Skeletal muscle tissue (tissue), 4 donors: Measurements from ENCODE around the gene UMAD1. TPM values are rescaled to one million over a fixed set of nuclear protein-coding genes. Genes with fewer than 3 reads are reported as not detected.
"Not testable (repeated sequence)": the region's sequence is repeated elsewhere in the genome, so short reads cannot be mapped to it uniquely, and the experiment has no call there.

Source experiments
- H3K27ac ChIP-seq: one replicate; pipeline ENCODE4 v1.7.0; 2013; ENCODE audit warnings: mild to moderate bottlenecking, low read depth, low read length, inconsistent platforms
- H3K27me3 ChIP-seq, 3 donors: one replicate each; pipeline ENCODE4 v1.7.0; 2013; ENCODE audit warnings: low read length in 3 of 3; ENCODE audit not compliant: control insufficient read depth in 3 of 3, insufficient read depth in 3 of 3
- H3K36me3 ChIP-seq, 3 donors: one replicate each; pipeline ENCODE4 v1.7.0; 2013; ENCODE audit warnings: low read length in 3 of 3; ENCODE audit not compliant: control insufficient read depth in 3 of 3, insufficient read depth in 3 of 3
- H3K4me1 ChIP-seq, 3 donors: one replicate each; pipeline ENCODE4 v1.7.0; 2013; ENCODE audit warnings: low read length in 3 of 3, mild to moderate bottlenecking in 3 of 3; ENCODE audit not compliant: control insufficient read depth in 3 of 3, insufficient read depth in 3 of 3
- H3K4me3 ChIP-seq, 3 donors: one replicate each; pipeline ENCODE4 v1.7.0; 2013; ENCODE audit warnings: low read length in 3 of 3
- H3K9ac ChIP-seq, 3 donors: one replicate each; pipeline ENCODE4 v1.7.0; 2013; ENCODE audit warnings: low read length in 3 of 3, mild to moderate bottlenecking in 3 of 3, moderate library complexity in 2 of 3, low read depth in 1 of 3
- H3K9me3 ChIP-seq, 3 donors: one replicate each; pipeline ENCODE4 v1.7.0; 2013; ENCODE audit warnings: low read length in 3 of 3; ENCODE audit not compliant: control insufficient read depth in 3 of 3
- total RNA-seq: library from RNA; depleted of rRNA; stranded (reverse); fragments of >200 nt; gene quantifications from one replicate; pipeline ENCODE4 v1.2.3, GENCODE V29; 2014
- donor health status: Osteomylitis.

Gene UMAD1
- total RNA-seq, 1 donor from 2014 or later, result 5.2 TPM

DNA sequence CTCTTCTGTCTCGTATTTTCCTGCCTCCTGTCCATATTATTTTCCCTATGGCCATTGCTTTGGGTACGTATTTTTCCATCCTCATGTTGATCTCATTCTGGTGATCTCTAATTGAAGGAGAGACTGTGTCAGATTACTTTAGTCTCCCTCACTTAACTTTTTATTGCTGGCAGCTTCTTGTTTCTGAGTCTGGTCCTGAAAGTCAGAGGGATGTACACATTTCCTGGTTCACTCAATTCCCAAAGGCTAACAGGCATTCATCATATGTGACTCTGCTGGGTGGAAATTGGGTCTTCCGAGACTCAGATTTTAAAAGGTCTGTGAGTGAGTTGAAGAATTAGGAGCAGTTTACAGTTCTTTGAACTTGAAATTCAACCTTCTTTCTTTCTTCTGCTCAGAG, 10.9 kb downstream of the UMAD1 start:
- H3K9ac ChIP-seq, result no peak overlapping the region
- H3K27me3 ChIP-seq, result no peaks in the 10 kb centered on the region
- no peak overlapping the region for H3K4me3 ChIP-seq
- H3K4me1 ChIP-seq, result peaks cover 0 to 2% (median 0%) of the 10 kb centered on the region in 3 donors
- no peaks in the 10 kb centered on the region for H3K36me3 ChIP-seq
- H3K27ac ChIP-seq, result no peak overlapping the region
- H3K9me3 ChIP-seq, result no peaks in the 10 kb centered on the region

- no peak overlapping the region for H3K9ac ChIP-seq
- no peak overlapping the region for H3K4me3 ChIP-seq
- no peaks in the 10 kb centered on the region for H3K9me3 ChIP-seq
- H3K36me3 ChIP-seq, result no peaks in the 10 kb centered on the region
- no peaks in the 10 kb centered on the region for H3K27me3 ChIP-seq
- peaks cover 0 to 2% (median 0%) of the 10 kb centered on the region in 3 donors for H3K4me1 ChIP-seq
- H3K27ac ChIP-seq, result no peak overlapping the region
These were observed 12.4 kb downstream of the UMAD1 start for GRCh38 chr7:7652798-7653540.

- Histone ChIP-seq H3K27me3 (no peaks in the 10 kb centered on the region), H3K9ac (no peak overlapping the region), H3K4me3 (no peak overlapping the region), H3K4me1 (peaks cover 0 to 2% (median 0%) of the 10 kb centered on the region in 3 donors), H3K36me3 (no peaks in the 10 kb centered on the region), H3K27ac (no peak overlapping the region), H3K9me3 (no peaks in the 10 kb centered on the region)
These were observed 13.1 kb downstream of the UMAD1 start for GRCh38 chr7:7653593-7654187.

- H3K4me1 ChIP-seq, result peaks cover 0 to 2% (median 0%) of the 10 kb centered on the region in 3 donors
- H3K27me3 ChIP-seq, result no peaks in the 10 kb centered on the region
- no peak overlapping the region for H3K27ac ChIP-seq
- H3K9me3 ChIP-seq, result no peaks in the 10 kb centered on the region
- no peak overlapping the region for H3K9ac ChIP-seq
- no peaks in the 10 kb centered on the region for H3K36me3 ChIP-seq
- H3K4me3 ChIP-seq, result no peak overlapping the region
These were observed 14.6 kb downstream of the UMAD1 start for GRCh38 chr7:7654964-7655715.

DNA sequence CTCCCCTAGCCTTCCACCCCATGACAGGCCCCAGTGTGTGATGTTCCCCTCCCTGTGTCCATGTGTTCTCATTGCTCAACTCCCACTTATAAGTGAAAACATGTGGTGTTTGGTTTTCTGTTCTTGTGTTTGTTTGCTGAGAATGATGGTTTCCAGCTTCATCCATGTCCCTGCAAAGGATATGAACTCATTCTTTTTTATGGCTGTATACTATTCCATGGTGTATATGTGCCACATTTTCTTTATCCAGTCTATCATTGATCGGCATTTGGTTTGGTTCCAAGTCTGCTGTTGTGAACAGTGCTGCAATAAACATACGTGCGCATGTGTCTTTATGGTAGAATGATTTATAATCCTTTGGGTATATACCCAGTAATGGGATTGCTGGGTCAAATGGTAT, 15.9 kb downstream of the UMAD1 start:
- not testable (repeated sequence) for H3K4me1 ChIP-seq, H3K9me3 ChIP-seq, H3K27me3 ChIP-seq, H3K36me3 ChIP-seq, H3K9ac ChIP-seq, H3K27ac ChIP-seq, H3K4me3 ChIP-seq

DNA sequence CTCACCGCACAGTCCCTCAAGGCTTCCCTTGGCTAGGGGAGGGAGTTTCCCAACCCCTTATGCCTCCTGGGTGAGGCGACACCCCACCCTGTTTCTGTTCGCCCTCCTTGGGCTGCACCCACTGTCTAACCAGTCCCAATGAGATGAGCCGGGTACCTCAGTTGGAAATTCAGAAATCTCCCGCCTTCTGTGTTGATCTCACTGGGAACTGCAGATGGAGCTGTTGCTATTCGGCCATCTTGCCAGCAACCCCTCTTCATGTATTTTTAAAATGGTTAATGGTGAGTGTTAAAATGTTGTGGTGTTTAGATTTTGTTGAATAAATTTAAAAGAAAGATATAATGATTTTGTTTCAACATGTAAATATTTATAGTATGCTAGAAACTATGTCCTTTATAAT, 22.0 kb downstream of the UMAD1 start:
- Histone ChIP-seq H3K4me1 (no peaks in the 10 kb centered on the region), H3K9me3 (no peaks in the 10 kb centered on the region), H3K27me3 (no peaks in the 10 kb centered on the region), H3K27ac (no peak overlapping the region), H3K4me3 (no peak overlapping the region), H3K36me3 (no peaks in the 10 kb centered on the region), H3K9ac (no peak overlapping the region)

GRCh38 chr7:7664291-7664690, 23.7 kb downstream of the UMAD1 start:
- H3K27me3 ChIP-seq, result no peaks in the 10 kb centered on the region
- no peak overlapping the region for H3K9ac ChIP-seq
- no peak overlapping the region for H3K4me3 ChIP-seq
- no peaks in the 10 kb centered on the region for H3K9me3 ChIP-seq
- no peak overlapping the region for H3K27ac ChIP-seq
- H3K36me3 ChIP-seq, result no peaks in the 10 kb centered on the region
- no peaks in the 10 kb centered on the region for H3K4me1 ChIP-seq

- Histone ChIP-seq H3K36me3 (no peaks in the 10 kb centered on the region), H3K27me3 (no peaks in the 10 kb centered on the region), H3K4me1 (no peaks in the 10 kb centered on the region), H3K9me3 (no peaks in the 10 kb centered on the region), H3K4me3 (no peak overlapping the region), H3K27ac (no peak overlapping the region), H3K9ac (no peak overlapping the region)
These were observed 24.5 kb downstream of the UMAD1 start for GRCh38 chr7:7665031-7665430.

DNA sequence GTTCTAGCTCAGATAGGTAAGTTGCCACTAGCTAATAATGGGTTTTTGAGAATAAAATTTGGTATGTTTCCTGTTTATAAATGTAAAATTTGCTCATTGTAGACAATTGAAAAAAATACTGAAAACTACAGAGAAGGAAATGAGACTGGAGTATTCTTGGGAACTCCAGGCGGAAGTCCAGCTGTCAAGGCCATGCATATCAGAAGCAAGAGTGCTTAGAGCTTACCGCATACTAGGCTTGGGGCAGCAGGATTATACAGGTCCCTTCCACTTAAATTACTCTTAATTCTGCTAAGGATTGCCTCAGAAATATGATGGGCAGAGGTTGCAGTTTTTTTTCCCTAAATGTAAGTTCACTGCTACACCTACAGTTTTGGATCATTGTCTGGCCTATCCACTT, 26.6 kb downstream of the UMAD1 start:
- H3K9ac ChIP-seq, result no peak overlapping the region
- H3K36me3 ChIP-seq, result no peaks in the 10 kb centered on the region
- no peak overlapping the region for H3K27ac ChIP-seq
- H3K9me3 ChIP-seq, result no peaks in the 10 kb centered on the region
- H3K4me3 ChIP-seq, result no peak overlapping the region
- H3K4me1 ChIP-seq, result no peaks in the 10 kb centered on the region
- H3K27me3 ChIP-seq, result no peaks in the 10 kb centered on the region

DNA sequence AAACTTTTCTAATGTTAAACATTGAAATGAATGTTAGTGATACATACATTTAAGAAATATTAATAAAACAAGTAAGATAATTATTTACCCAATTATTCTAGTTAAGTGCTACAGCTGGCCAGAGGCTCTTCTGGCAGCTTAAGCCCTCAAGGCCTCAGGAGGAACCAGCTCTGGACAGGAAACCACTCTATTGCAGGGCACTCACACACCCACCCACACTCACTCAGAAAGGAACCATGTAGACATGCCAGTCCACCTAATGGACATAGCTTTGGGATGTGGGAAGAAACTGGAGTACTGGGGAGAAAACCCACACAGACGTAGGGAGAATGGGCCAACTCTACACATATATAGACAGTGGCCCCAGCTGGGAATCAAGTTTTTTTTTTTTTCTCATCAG, 28.2 kb downstream of the UMAD1 start:
- Histone ChIP-seq H3K4me1 (no peaks in the 10 kb centered on the region), H3K27me3 (no peaks in the 10 kb centered on the region), H3K36me3 (no peaks in the 10 kb centered on the region), H3K4me3 (no peak overlapping the region), H3K9ac (no peak overlapping the region), H3K9me3 (no peaks in the 10 kb centered on the region), H3K27ac (no peak overlapping the region)
